HG02610 (cell line): ENCODE data around the gene AMBRA1.
"Not testable (repeated sequence)": the region's sequence is repeated elsewhere in the genome, so short reads cannot be mapped to it uniquely, and the experiment has no call there.

Source experiments
- ATAC-seq: cut with Tn5 transposase; IDR thresholded peaks from one replicate; pipeline ENCODE4 v1.9.1; 2021; ENCODE audit warnings: mild to moderate bottlenecking, moderate library complexity; ENCODE audit not compliant: unreplicated experiment

The AMBRA1 gene

GRCh38 chr11:46387456-46387855, 206.4 kb downstream of the AMBRA1 start:
- no peak for ATAC-seq

GRCh38 chr11:46386674-46387073, 207.1 kb downstream of the AMBRA1 start:
- no peak for ATAC-seq

GRCh38 chr11:46386005-46386578, 207.7 kb downstream of the AMBRA1 start:
- ATAC-seq, result no peak

GRCh38 chr11:46385169-46386004, 208.4 kb downstream of the AMBRA1 start:
- ATAC-seq, result no peak

- no peak for ATAC-seq
These were observed 209.7 kb downstream of the AMBRA1 start for GRCh38 chr11:46383974-46384701.

- no peak for ATAC-seq
These were observed 210.4 kb downstream of the AMBRA1 start for GRCh38 chr11:46383404-46383758.

- no peak for ATAC-seq
These were observed 211.0 kb downstream of the AMBRA1 start for GRCh38 chr11:46382646-46383403.

GRCh38 chr11:46381819-46382645, 211.8 kb downstream of the AMBRA1 start:
- ATAC-seq, result no peak

- ATAC-seq, result no peak
These were observed 212.6 kb downstream of the AMBRA1 start, which contains the start of gene MDK for GRCh38 chr11:46381048-46381818. Gene MDK (plus strand): TSS chr11:46381669. CDS start chr11:46382058, 389 bp downstream.

GRCh38 chr11:46380340-46381047, 213.3 kb downstream of the AMBRA1 start:
- peak; percentile 31 for ATAC-seq

GRCh38 chr11:46379482-46380293, 214.1 kb downstream of the AMBRA1 start:
- ATAC-seq, result not testable (repeated sequence)

GRCh38 chr11:46378811-46379481, 214.9 kb downstream of the AMBRA1 start:
- ATAC-seq, result no peak

GRCh38 chr11:46378296-46378695, 215.5 kb downstream of the AMBRA1 start:
- ATAC-seq, result no peak

GRCh38 chr11:46377831-46378230, 216.0 kb downstream of the AMBRA1 start:
- no peak for ATAC-seq

GRCh38 chr11:46377290-46377689, 216.5 kb downstream of the AMBRA1 start:
- no peak for ATAC-seq

- ATAC-seq, result no peak
These were observed 217.4 kb downstream of the AMBRA1 start for GRCh38 chr11:46376258-46377050.
